Neuron (in vitro differentiated cells): ENCODE measurements around the gene YWHAQ.
"Not testable (repeated sequence)": the region's sequence is repeated elsewhere in the genome, so short reads cannot be mapped to it uniquely, and the experiment has no call there.

Experiments used
- H2AFZ ChIP-seq: one replicate; pipeline ENCODE4 v1.6.1; 2013; ENCODE audit warnings: low read depth, mild to moderate bottlenecking, inconsistent platforms, low read length, moderate library complexity
- H3K27me3 ChIP-seq: one replicate; pipeline ENCODE4 v1.6.1; 2013; ENCODE audit warnings: low read length; ENCODE audit not compliant: insufficient read depth
- H3K36me3 ChIP-seq: one replicate; pipeline ENCODE4 v1.6.1; 2013; ENCODE audit warnings: low read length; ENCODE audit not compliant: insufficient read depth
- H3K4me1 ChIP-seq: one replicate; pipeline ENCODE4 v1.6.1; 2013; ENCODE audit warnings: low read length; ENCODE audit not compliant: insufficient read depth
- H3K4me3 ChIP-seq: 2 replicates; pipeline ENCODE4 v1.5.1; 2013; ENCODE audit warnings: mild to moderate bottlenecking, low read length, moderate library complexity
- H3K9me3 ChIP-seq: one replicate; pipeline ENCODE4 v1.6.1; 2013; ENCODE audit warnings: low read length

Gene YWHAQ

DNA sequence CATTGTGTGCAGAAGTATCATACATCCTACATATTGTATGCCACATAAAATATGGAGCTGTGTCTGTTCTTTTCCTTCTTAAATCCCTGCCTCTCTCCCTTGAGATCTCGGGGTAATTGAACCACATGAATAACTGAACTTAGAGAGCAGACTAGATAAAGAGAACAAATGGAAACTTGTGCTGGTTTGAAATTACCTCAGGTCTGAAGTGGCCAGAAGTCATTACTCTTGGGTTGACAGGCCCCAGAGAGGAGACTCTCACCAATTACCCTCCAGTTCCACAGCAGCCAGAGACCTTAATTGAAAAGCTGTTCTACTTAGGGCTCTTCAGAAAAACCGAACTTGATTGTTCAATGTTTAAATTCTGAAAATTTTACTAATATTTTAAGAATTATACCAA lies 70.2 kb downstream of the YWHAQ start:
- no peaks in the 10 kb centered on the region for H3K27me3 ChIP-seq
- H3K9me3 ChIP-seq, result no peaks in the 10 kb centered on the region
- H3K36me3 ChIP-seq, result peaks cover 4% of the 10 kb centered on the region
- H2AFZ ChIP-seq, result no peak overlapping the region
- peaks cover 4% of the 10 kb centered on the region for H3K4me1 ChIP-seq
- H3K4me3 ChIP-seq, result no peak overlapping the region

DNA sequence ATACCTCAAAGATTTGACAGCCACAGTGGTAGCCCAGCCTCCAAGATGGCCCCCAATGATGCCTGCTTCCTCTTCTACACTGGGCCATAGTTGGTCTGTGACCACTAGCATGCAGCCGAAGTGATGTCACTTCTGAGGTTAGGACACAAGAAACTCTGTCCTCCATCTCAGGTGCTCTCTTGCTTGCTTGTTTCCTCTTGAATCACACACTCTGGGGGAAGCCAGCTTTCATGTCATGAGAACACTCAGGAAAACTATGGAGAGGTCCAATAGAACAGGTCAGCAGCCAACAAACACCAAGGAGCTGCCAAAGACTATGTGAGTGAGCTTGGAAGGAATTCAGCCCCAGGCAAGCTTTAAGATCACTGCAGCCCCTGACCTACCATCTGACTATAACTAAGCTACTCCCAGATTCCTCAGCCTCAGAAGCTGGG lies 71.8 kb downstream of the YWHAQ start:
- Histone ChIP-seq H3K4me1 (peaks cover 8% of the 10 kb centered on the region), H3K9me3 (no peaks in the 10 kb centered on the region), H3K27me3 (no peaks in the 10 kb centered on the region)

DNA sequence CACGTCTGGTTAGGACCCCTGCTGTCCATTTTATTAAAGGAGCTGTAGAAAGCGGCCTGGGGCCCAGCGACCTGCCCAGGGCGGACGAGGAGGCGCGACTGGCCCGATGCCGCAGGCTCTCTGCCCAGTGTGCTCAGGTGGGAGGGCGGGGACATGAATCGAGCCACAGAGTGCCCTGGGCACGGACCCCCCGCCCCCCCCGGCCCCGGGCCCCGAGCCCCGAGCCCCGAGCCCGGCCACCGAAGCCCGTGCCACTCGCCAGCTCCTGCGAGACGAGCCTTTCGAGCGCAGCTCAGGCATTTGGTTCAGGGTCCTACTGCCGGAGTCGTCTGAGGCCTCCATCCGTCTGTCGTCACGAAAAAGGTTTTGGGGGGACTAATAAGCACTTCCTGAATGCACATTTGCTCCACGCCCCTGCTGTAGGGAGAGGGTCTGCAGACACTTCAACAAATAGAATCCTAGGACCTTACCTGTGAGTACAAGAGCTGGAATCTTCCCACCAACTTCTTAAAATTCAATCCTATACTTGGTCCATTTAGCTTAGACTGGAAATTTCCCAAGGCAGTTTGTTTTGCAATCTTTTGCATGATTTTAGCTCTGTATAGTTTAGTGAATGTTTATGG lies 74.6 kb downstream of the YWHAQ start:
- peak overlapping the region; percentile 19 for H2AFZ ChIP-seq
- H3K9me3 ChIP-seq, result no peaks in the 10 kb centered on the region
- peak overlapping the region; percentile 90 for H3K4me3 ChIP-seq
- peaks cover 4% of the 10 kb centered on the region for H3K36me3 ChIP-seq
- no peaks in the 10 kb centered on the region for H3K27me3 ChIP-seq
- peaks cover 12% of the 10 kb centered on the region for H3K4me1 ChIP-seq

More for the DNA sequence above, 71.8 kb downstream of the YWHAQ start:
- no peak overlapping the region for H3K4me3 ChIP-seq
- no peak overlapping the region for H2AFZ ChIP-seq
- peaks cover 4% of the 10 kb centered on the region for H3K36me3 ChIP-seq

DNA sequence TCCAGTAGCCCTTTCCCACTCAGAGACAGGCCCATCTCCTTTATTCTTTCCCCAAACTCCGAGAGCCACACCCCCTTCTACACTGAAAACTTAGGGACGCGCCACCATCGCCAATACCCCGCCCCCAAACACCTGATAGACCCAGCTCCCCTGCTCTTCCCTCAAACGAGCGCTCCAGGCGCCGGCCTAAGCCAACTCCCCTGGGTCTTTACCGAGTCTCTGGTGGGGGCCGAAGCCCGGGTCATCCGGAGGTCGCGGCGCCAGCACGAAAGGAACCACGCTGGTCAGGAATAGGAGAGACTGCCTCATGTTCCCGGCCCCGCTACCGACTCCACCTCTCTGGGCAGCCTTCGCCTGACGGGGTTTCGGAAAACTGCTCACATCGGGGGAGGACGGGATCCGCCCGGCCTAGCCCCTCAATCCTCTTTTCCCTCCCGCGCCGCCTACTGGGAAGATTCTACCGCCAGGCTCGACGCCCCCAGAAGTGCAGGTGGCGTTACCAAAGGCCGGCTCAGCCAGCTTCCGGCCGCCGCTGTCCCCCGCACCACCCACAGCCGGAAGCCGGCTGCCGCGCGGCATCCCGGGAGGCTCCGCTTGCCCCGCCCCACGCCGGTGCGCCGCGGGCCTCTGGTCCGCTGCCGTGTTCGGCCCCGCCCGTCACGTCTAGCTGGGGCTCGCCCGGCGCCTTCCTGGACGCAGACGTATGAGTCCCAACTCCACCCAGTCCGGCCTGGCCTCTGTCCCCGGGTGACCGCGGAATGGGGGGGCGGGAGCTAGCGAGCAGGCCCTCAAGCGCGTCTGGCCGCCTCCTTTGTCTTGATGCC lies 75.3 kb downstream of the YWHAQ start, which contains the start of gene ADAM17:
Gene ADAM17 (minus strand): TSS at position 534 of the 824 bp plus-strand sequence. CDS start 225 bp downstream, at position 309.
- Histone ChIP-seq H3K4me1 (peaks cover 12% of the 10 kb centered on the region), H3K36me3 (peaks cover 4% of the 10 kb centered on the region), H3K27me3 (no peaks in the 10 kb centered on the region), H2AFZ (peak within 1 kb of the TSS; percentile 62), H3K4me3 (peak within 1 kb of the TSS; percentile 90), H3K9me3 (no peaks in the 10 kb centered on the region)

DNA sequence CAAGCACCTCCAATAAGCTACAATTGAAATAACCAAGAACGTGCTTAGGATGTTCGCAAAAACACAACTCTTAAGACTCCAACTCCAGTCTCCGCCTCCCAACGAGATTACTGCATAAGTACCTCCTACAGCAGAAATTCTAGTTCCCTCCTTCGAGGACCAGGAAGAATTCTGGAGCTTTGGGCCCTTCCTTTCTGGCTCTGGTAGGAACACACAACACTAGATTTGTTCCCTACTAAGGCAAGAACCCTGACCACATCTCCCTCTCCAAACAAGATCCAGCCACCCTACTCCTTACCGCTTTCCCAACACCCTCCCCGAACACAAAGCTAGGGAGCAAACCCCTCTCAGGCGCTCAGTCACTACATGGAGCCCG lies 75.9 kb downstream of the YWHAQ start:
- Histone ChIP-seq H3K27me3 (no peaks in the 10 kb centered on the region), H3K9me3 (no peaks in the 10 kb centered on the region), H3K36me3 (peaks cover 4% of the 10 kb centered on the region)

DNA sequence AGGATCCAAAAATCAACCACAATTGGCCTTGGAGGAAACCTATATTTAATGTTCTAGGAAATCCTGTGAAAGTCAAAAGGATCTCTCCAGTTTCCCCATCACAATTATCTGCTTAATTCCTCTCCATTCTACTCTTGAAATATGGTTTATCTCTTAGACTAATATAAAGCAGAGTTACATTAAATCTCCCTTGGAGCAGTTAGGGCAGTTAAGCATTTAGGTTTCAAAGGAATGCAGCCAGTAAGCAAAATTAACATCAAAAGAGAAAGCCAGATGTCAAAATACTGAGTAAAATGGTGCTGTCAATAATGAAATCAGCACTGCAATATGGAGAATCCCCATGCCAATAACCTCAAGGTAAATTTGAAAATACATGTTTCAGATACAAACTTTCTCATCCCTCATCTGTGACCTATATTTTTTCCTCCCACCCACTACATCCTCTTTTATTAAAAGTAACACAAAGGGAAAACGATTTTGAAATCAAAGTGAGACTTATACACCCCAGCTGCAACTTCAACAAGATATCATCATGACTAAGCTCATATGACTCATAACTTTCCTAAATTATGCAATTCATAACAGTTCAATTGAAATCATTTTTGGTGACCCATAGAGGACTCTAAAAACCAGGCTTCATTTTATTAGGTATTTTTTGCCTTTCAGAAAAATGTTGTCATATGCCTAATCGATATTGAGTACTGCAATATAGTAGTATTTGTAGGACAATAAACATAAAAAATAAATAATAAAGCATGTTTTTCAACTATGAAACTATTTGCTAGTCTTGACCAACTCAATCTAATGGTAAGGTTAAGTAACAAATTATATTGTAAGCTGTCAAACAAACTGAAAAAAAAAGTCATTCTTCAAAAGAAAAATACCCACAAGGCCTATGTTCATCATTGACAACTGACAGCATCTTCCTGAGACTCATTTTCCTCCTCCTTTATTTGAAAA lies 78.3 kb downstream of the YWHAQ start:
- H3K9me3 ChIP-seq, result no peaks in the 10 kb centered on the region
- peaks cover 14% of the 10 kb centered on the region for H3K4me1 ChIP-seq
- H3K4me3 ChIP-seq, result no peak overlapping the region
- H2AFZ ChIP-seq, result no peak overlapping the region
- no peaks in the 10 kb centered on the region for H3K36me3 ChIP-seq
- no peaks in the 10 kb centered on the region for H3K27me3 ChIP-seq

More for the DNA sequence above, 75.9 kb downstream of the YWHAQ start:
- Histone ChIP-seq H3K4me3 (peak overlapping the region; percentile 90), H2AFZ (peak overlapping the region; percentile 30), H3K4me1 (peaks cover 12% of the 10 kb centered on the region)

DNA sequence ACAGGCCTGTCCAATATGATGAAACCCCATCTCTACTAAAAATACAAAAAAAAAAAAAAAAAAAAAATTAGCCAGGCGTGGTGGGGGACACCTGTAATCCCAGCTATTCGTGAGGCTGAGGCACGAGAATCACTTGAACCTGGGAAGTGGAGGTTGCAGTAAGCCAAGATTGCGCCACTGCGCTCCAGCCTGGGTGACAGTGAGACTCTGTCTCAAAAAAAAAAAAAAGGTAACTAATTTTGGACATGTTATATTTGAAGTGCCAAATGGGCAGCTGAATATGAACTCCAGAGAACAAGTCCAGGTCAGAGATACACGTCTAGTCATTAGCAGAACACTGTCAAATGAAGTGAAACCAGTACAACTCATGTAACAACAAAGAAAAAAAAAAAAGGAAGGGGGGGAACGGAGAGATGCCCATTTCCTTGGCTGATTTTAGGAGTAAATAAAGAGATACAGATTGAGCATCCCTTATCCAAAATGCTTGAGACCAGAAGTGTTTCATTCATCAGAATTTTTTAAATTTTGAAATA lies 79.9 kb downstream of the YWHAQ start:
- H3K4me1 ChIP-seq, result peaks cover 18% of the 10 kb centered on the region
- H2AFZ ChIP-seq, H3K4me3 ChIP-seq, H3K27me3 ChIP-seq, H3K36me3 ChIP-seq, H3K9me3 ChIP-seq: not testable (repeated sequence)

DNA sequence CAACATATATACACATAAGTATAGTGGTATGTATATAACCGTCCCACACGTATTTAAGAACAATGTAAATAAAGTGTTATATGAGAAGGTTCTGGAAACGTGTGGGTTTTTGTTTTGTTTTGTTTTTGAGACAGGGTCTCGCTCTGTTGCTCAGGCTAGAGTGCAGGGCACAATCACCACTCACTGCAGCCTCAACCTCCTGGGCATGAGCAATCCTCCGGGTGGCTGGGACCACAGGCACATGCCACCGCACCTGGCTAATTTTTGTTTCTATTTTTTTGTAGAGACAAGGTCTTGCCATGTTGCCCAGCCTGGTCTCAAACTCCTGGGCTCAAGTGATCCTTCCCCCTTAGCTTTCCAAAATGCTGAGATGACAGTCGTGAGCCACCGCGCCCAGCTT lies 81.4 kb downstream of the YWHAQ start:
- H3K4me1 ChIP-seq, result peaks cover 17% of the 10 kb centered on the region
- no peak overlapping the region for H3K4me3 ChIP-seq
- H3K27me3 ChIP-seq, result no peaks in the 10 kb centered on the region
- H2AFZ ChIP-seq, result no peak overlapping the region
- H3K36me3 ChIP-seq, result no peaks in the 10 kb centered on the region
- H3K9me3 ChIP-seq, result no peaks in the 10 kb centered on the region

DNA sequence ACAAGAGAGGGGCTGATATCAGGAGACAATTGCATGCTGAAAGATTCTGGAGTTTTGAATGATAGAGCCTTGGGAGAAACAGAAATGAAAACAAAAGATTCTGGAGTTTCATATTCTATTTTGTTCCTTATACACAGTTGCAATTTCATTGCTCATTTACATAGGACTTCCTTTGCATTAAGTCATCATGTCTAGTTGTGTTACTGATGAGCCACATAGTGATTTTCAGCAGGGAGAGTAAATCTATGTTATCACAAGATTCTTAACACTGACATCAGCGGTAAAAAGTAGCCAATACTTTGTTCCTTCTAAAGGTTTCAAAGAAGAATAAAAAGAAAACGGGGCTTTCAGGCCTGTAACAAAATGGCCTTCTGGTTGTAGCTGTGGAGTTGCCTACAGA lies 82.3 kb downstream of the YWHAQ start:
- Histone ChIP-seq H3K27me3 (no peaks in the 10 kb centered on the region), H3K4me3 (no peak overlapping the region), H3K9me3 (no peaks in the 10 kb centered on the region), H3K4me1 (peaks cover 14% of the 10 kb centered on the region), H2AFZ (no peak overlapping the region), H3K36me3 (no peaks in the 10 kb centered on the region)

DNA sequence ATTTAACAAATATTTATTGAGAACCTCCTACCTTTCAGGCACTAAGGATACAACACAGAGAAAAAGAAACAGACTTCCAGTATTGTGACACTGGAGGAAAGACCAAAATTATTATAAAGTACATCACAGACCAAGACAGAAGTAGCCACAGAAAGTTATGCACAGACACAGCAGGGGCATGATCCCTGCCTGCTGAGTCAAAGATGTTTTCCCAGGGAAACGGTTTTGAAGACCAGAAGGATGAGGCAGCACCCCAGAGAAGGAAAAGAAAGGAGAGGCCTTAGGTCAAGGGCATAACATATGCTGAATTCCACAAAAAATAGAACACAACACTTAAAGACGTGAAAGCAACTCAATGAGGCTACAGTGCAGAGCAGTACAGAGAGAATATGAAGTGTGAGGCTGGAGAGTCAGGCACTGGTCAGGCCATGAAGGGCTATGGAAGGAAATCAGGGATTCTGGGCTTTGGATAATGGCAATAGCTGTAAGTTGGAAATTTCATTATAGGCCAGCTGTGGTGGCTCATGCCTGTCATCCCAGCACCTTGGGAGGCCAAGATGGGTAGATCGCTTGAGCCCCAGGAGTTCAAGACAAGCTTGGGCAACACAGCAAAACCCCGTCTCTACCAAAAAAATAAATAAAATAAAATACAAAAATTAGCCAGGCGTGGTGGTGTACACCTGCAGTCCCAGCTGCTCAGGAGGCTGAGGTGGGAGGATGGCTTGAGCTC lies 83.4 kb downstream of the YWHAQ start:
- no peak overlapping the region for H2AFZ ChIP-seq
- H3K36me3 ChIP-seq, result no peaks in the 10 kb centered on the region
- H3K9me3 ChIP-seq, result no peaks in the 10 kb centered on the region
- H3K4me3 ChIP-seq, result no peak overlapping the region
- no peaks in the 10 kb centered on the region for H3K27me3 ChIP-seq
- H3K4me1 ChIP-seq, result peaks cover 10% of the 10 kb centered on the region

DNA sequence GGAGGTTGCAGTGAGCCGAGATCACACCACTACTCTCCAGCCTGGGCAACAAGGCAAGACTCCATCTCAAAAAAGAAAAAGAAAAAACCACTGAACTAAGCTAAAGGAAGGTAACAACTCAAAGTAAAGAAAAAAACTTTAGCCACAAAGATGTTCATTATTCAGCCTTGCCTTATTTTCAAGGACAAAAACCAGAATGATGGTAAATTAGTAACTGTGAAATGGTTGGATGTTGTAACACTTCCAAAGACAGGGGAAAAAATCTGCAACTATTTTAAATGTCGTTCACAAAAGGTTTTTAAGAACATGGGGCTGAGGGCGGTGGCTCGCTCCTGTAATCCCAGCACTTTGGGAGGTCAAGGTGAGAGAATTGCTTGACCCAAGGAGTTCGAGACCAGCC lies 85.3 kb downstream of the YWHAQ start:
- Histone ChIP-seq H3K4me1 (peaks cover 9% of the 10 kb centered on the region), H3K4me3 (no peak overlapping the region), H3K36me3 (peaks cover 2% of the 10 kb centered on the region), H3K9me3 (no peaks in the 10 kb centered on the region), H2AFZ (no peak overlapping the region), H3K27me3 (no peaks in the 10 kb centered on the region)

DNA sequence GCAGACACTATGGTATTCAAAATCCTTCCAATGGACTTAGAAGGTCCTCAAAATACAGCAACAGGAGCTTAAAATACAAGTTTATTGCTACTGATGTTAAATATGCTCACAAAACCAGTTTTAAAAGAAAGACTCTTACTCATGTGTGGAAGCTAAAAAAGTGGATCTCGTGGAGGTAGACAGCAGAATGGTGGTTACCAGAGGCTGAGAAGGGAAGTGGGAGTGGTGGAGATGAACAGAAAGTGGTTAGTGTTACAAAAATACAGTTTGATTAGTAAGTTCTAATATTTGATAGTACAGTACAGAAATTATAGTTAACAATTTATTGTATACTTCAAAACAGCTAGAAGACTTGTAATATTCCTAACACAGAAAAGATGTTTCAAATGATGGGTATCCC lies 87.2 kb downstream of the YWHAQ start:
- peaks cover 2% of the 10 kb centered on the region for H3K36me3 ChIP-seq
- no peak overlapping the region for H3K4me3 ChIP-seq
- H2AFZ ChIP-seq, result no peak overlapping the region
- H3K9me3 ChIP-seq, result no peaks in the 10 kb centered on the region
- H3K27me3 ChIP-seq, result no peaks in the 10 kb centered on the region
- peaks cover 9% of the 10 kb centered on the region for H3K4me1 ChIP-seq
